ENCODE results near the gene MAPK8IP1.

MAPK8IP1 gene

DNA sequence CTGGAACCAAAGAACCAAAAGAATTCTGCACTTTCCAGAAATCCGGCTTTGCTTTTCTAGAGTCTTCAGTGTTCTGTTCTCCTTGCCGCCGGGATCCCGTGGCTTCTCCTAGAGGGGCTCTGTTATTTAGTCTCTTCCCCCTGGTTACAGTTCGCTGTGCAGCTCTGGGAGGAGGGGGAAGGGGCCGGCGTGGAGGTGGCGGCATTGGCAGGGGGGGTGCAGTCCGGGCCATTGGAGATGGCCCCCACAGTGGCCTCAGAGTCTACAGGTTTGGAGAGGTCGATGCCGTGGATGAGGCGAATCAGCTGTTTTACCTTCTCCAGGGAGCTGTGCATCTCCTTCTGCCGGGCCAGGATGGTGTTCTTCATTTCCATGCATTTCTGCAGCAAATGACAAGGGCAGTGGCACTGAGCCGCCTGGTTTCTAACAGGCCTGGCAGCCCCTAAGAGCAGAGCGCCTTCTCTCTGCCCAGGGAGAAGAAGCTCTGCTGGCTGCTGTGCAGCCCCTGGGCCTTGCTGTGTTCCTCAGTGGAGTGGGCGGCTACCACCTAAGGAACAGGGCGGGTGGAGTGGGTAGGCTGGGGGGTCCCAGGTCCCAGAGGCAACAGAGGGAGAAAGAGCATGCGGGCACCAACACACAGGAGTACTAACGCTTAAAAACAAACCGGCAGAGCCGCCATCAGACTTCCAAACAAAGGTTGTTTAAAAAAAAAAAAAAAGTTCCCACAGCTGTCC lies 48.6 kb downstream of the MAPK8IP1 start:
- no peak for DNase-seq (ENCODE audit: extremely low spot score)
- POLR2A ChIA-PET = no interaction called here
- TF ChIP-seq, protein P1, sequence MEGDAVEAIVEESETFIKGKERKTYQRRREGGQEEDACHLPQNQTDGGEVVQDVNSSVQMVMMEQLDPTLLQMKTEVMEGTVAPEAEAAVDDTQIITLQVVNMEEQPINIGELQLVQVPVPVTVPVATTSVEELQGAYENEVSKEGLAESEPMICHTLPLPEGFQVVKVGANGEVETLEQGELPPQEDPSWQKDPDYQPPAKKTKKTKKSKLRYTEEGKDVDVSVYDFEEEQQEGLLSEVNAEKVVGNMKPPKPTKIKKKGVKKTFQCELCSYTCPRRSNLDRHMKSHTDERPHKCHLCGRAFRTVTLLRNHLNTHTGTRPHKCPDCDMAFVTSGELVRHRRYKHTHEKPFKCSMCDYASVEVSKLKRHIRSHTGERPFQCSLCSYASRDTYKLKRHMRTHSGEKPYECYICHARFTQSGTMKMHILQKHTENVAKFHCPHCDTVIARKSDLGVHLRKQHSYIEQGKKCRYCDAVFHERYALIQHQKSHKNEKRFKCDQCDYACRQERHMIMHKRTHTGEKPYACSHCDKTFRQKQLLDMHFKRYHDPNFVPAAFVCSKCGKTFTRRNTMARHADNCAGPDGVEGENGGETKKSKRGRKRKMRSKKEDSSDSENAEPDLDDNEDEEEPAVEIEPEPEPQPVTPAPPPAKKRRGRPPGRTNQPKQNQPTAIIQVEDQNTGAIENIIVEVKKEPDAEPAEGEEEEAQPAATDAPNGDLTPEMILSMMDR (IDR thresholded peaks at IDR 0.05; ENCODE audit: control extremely low read depth, extremely low read depth, low read depth, missing control alignments) = no peak
- CTCF ChIA-PET = interaction anchor here (4.0 kb wide), 1 partner anchor 31 kb away, joined by 23 read pairs; no protein-coding TSS in a partner anchor

DNA sequence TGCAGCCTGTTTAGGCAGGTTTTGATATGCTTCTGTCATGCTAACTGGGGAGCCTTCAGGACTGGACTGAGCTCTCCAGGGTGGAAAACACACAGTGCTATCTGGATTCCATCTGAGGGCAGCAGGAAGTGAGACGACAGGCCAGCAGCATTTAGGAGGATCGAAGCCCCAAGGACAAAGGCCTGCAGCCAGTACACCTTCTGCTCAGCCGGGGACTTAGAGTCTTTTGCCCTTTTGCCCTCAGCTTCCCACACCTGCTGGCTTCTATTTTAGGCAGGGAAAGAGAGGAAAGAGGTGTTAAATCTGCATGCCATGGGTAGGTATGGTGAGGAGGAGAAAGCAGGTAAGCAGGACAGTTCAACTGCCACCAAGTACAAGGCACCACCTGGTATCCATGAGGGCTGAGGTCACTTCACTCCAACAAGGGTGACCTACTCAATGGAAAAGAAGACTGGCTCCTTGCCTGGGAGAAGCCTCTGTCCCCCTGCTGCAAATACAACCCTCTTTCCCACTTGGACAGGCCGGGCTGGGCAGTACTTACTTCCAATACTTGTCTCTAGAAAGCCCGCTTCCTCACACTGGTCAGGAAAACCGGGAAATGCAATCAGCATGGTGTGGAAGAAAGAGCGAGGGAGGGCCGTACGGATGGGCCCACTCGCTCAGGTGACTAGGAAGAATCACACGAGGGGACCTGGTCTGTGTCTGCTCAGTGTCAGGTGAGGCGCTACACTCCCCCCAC lies 49.3 kb downstream of the MAPK8IP1 start:
- TF ChIP-seq, protein P1 (IDR thresholded peaks at IDR 0.05; ENCODE audit: control extremely low read depth, extremely low read depth, low read depth, missing control alignments) = no peak
- DNase-seq (ENCODE audit: extremely low spot score) = no peak
- ChIA-PET POLR2A (interaction anchor here (0.6 to 0.7 kb wide), 2 partner anchors 11 to 1905 kb away, joined by 5 read pairs; no protein-coding TSS in a partner anchor), CTCF (interaction anchor here (4.0 kb wide), 1 partner anchor 30 kb away, joined by 23 read pairs; no protein-coding TSS in a partner anchor)

DNA sequence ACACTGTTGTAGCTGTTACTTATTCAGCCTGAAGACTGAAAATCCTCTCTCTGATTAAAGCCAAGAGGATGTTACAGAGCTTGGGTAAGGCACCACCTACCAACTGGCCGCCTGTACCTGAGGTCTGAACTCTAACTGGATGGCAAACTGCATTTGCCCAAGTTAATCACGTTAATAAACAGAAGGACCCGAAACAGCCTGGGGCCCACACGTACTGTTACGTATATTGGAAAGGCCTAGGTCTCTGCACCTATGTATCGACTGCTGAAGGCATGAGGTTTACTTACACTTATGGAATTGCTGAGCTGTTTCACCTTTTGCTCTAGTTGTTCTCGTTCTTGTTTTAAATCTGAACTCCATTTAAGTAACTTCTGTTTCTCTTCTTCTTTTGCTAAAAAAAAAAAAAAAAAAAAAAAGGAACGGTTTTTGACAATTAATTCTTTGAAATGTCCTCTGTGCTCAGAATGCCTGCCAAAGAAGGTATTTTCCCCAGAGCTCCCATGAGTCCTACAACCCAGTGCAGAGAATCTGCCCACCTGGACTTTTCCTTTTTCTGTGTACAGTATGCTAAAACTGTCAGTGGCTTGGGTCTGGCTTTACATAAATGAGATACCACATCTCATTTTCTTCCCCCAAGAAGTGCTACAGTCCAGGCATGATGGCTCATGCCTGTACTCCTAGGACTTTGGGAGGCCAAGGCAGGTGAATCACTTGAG lies 50.1 kb downstream of the MAPK8IP1 start:
- CTCF ChIA-PET = interaction anchor here (4.0 kb wide), 1 partner anchor 30 kb away, joined by 23 read pairs; no protein-coding TSS in a partner anchor
- POLR2A ChIA-PET = interaction anchor here (0.6 to 0.7 kb wide), 2 partner anchors 12 to 1904 kb away, joined by 5 read pairs; no protein-coding TSS in a partner anchor

DNA sequence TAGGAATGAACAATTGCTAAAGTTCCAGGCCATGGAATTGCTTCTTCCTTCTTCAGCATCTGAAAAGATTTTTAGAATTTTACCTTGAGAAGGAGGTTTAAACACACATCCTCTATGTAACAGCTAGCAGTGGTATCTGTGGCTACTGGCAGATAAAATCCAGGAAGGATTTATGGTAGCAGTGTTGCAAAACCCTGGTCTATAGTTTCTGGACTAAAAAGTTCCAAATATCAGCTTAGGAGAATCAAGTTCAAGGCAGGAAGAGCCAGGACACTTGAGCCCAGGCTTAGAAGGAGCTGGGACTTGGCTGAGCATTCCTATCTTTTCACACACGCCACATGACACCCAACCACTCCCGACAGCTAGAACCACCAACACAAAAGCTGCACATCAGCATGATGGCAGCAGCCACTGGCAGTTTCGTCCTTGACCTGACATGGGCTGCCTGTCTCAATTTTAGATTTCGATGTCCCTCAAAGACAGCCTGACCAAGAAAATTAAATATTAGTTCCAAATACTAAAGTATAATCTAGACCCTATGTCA lies 51.1 kb downstream of the MAPK8IP1 start:
- DNase-seq (ENCODE audit: extremely low spot score) = no peak
- CTCF ChIA-PET = interaction anchor here (0.8 to 4.0 kb wide), 3 partner anchors 10 to 29 kb away, joined by 3 to 23 read pairs (median 4); no protein-coding TSS in a partner anchor
- TF ChIP-seq, protein P1 (IDR thresholded peaks at IDR 0.05; ENCODE audit: control extremely low read depth, extremely low read depth, low read depth, missing control alignments) = no peak
- POLR2A ChIA-PET = no interaction called here

More for the DNA sequence above, 50.1 kb downstream of the MAPK8IP1 start:
- DNase-seq (ENCODE audit: extremely low spot score) = no peak
- TF ChIP-seq, protein P1 (IDR thresholded peaks at IDR 0.05; ENCODE audit: control extremely low read depth, extremely low read depth, low read depth, missing control alignments) = no peak

DNA sequence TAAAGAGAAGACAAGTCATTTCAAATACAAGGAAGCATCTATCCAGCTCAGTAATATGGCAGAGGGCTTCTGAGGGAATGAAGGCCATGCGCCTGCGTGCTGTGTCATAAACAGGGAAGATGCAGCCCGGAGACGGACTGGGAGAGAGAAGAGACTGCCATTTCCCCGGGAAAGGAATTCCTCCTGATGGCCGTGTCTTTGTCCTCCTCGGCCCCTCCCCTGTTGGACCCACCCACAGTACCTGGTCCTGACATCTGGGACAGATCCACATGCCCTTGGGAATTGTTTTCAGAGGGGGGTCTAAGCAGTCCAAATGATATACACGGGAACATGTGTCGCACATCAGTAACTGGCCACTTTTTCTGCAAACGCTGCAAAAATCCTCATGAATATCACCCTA lies 52.5 kb downstream of the MAPK8IP1 start:
- TF ChIP-seq, protein P1 (IDR thresholded peaks at IDR 0.05; ENCODE audit: control extremely low read depth, extremely low read depth, low read depth, missing control alignments) = no peak
- ChIA-PET POLR2A (no interaction called here), CTCF (interaction anchor here (1.0 to 1.2 kb wide), 2 partner anchors 14 to 27 kb away, joined by 3 to 5 read pairs; no protein-coding TSS in a partner anchor)
- no peak for DNase-seq (ENCODE audit: extremely low spot score)

Measured in GM10248 (cell line).